ENCODE results near the gene CENPS. TPM values are rescaled to one million over a fixed set of nuclear protein-coding genes. Genes with fewer than 3 reads are reported as not detected.

CENPS gene
- total and polyA plus RNA-seq, 9 of the 15 experiments (the other 6 are each of a cell fraction or from before 2014, with no cell fraction given), result 10.2 to 36.0 (median 26.0) TPM

- TF ChIP-seq CREBBP (IDR thresholded peaks at IDR 0.05; ENCODE audit: low read depth, low read length) (no peak), NFE2 (IDR thresholded peaks at IDR 0.05; ENCODE audit: low read depth) (peak; percentile 70), HSF4 (CRISPR knock-in tag; IDR thresholded peaks at IDR 0.05; ENCODE audit: borderline replicate concordance) (no peak), MYBL2 (IDR thresholded peaks at IDR 0.05; ENCODE audit: low read depth) (no peak), MYBL2 (CRISPR knock-in tag; IDR thresholded peaks at IDR 0.05; ENCODE audit: borderline replicate concordance) (no peak), ZEB2 (IDR thresholded peaks at IDR 0.05) (peak; percentile 40), KDM2B (CRISPR knock-in tag; IDR thresholded peaks at IDR 0.05) (peak; percentile 88), MTA2 (IDR thresholded peaks at IDR 0.05; ENCODE audit: low read depth) (no peak), EWSR1 (IDR thresholded peaks at IDR 0.05; ENCODE audit: borderline replicate concordance, low read depth, partially characterized antibody) (no peak), NCOA2 (IDR thresholded peaks at IDR 0.05; ENCODE audit: partially characterized antibody in 2 of 2) (no peak), CREM (IDR thresholded peaks at IDR 0.05; ENCODE audit: low read depth) (peak; percentile 89), TGIF2 (CRISPR knock-in tag; IDR thresholded peaks at IDR 0.05) (no peak), MXD1 (CRISPR knock-in tag; IDR thresholded peaks at IDR 0.05; ENCODE audit: borderline replicate concordance, poor library complexity, severe bottlenecking) (no peak), TEAD1 (CRISPR knock-in tag; IDR thresholded peaks at IDR 0.05) (peak in 1 of 2 experiments; percentile 73; a peak in 1 of 4 replicates), NR4A1 (CRISPR knock-in tag; IDR thresholded peaks at IDR 0.05) (no peak), NR4A1 (tag; IDR thresholded peaks at IDR 0.05) (peak; percentile 56; the same call in 1 of the 2 replicates), ZNF699 (CRISPR knock-in tag; IDR thresholded peaks at IDR 0.05; ENCODE audit: insufficient replicate concordance) (no peak), GATAD2A (IDR thresholded peaks at IDR 0.05) (no peak), MAX (CRISPR knock-in tag; IDR thresholded peaks at IDR 0.05) (peak; percentile 90), ZNF518B (CRISPR knock-in tag; IDR thresholded peaks at IDR 0.05) (no peak), NR2F6 (CRISPR knock-in tag; IDR thresholded peaks at IDR 0.05) (no peak), CCAR2 (IDR thresholded peaks at IDR 0.05; ENCODE audit: low read depth, low read length) (no peak), ZNF3 (CRISPR knock-in tag; IDR thresholded peaks at IDR 0.05) (no peak), RUNX1 (IDR thresholded peaks at IDR 0.05; ENCODE audit: low read depth) (no peak), COPS2 (conservative IDR thresholded peaks at IDR 0.05) (no peak), SMC3 (conservative IDR thresholded peaks at IDR 0.05; ENCODE audit: insufficient read depth, low read depth, low read length) (no peak; the same call in 1 of the 2 replicates), ZNF436 (CRISPR knock-in tag; IDR thresholded peaks at IDR 0.05) (no peak), ZNF79 (CRISPR knock-in tag; IDR thresholded peaks at IDR 0.05; ENCODE audit: low read depth) (no peak)
These were observed 31.3 kb upstream of the CENPS start, which contains the start of gene PGD (continued) for GRCh38 chr1:10398734-10399443.

All from K562 (cell line).